ENCODE data around the gene DNMBP.
A peak's percentile ranks its signal among the peaks of the same experiment; 100 is the strongest.

- TF ChIP-seq POLR2A (IDR thresholded peaks at IDR 0.05): no peak
- peak in 1 of 4 donors; percentile 37 for TF ChIP-seq POLR2AphosphoS5 (IDR thresholded peaks at IDR 0.05)
- TF ChIP-seq CTCF (IDR thresholded peaks at IDR 0.05): no peak
- no peak for TF ChIP-seq EP300 (IDR thresholded peaks at IDR 0.05)
These were observed 32.7 kb downstream of the DNMBP start for GRCh38 chr10:99976886-99977665.

Data from sigmoid colon (tissue), 4 donors.